SHP77 (cell line): ENCODE measurements around the gene SPHK2.
"Not testable (repeated sequence)": the region's sequence is repeated elsewhere in the genome, so short reads cannot be mapped to it uniquely, and the experiment has no call there.

Source experiments
- DNase-seq, 2 experiments: peaks; one replicate each; lab custom pipeline; 2025; lab: John Stamatoyannopoulos, UW

Gene SPHK2

GRCh38 chr19:48637449-48637947 is 18.2 kb downstream of the SPHK2 start:
- DNase-seq: peak; percentile 98 to 99

- DNase-seq: peak; percentile 76 to 77
These were observed 18.9 kb downstream of the SPHK2 start for GRCh38 chr19:48637948-48638830.

GRCh38 chr19:48638831-48639381 is 19.6 kb downstream of the SPHK2 start:
- DNase-seq: no peak

GRCh38 chr19:48639483-48640375 is 20.4 kb downstream of the SPHK2 start:
- no peak for DNase-seq

GRCh38 chr19:48641850-48642249 is 22.5 kb downstream of the SPHK2 start:
- no peak for DNase-seq

- no peak for DNase-seq
These were observed 23.6 kb downstream of the SPHK2 start for GRCh38 chr19:48642862-48643261.

GRCh38 chr19:48644355-48644754 is 25.0 kb downstream of the SPHK2 start:
- DNase-seq: no peak

GRCh38 chr19:48644839-48645619 is 25.7 kb downstream of the SPHK2 start:
- peak; percentile 75 to 78 for DNase-seq

GRCh38 chr19:48645620-48646000 is 26.3 kb downstream of the SPHK2 start:
- DNase-seq: no peak

GRCh38 chr19:48646001-48646721 is 26.9 kb downstream of the SPHK2 start, which contains the start of gene CA11:
TSS of gene CA11 (minus strand) at chr19:48646187. CDS start at chr19:48645632, 555 bp downstream.
- peak; percentile 81 to 88 for DNase-seq

- peak in 1 of 2 experiments; percentile 89 for DNase-seq
These were observed 27.5 kb downstream of the SPHK2 start for GRCh38 chr19:48646722-48647216.

- DNase-seq: no peak
These were observed 28.8 kb downstream of the SPHK2 start for GRCh38 chr19:48648134-48648533.

- no peak for DNase-seq
These were observed 31.8 kb downstream of the SPHK2 start for GRCh38 chr19:48650974-48651682.

GRCh38 chr19:48651683-48652048 is 32.4 kb downstream of the SPHK2 start:
- DNase-seq: no peak

- DNase-seq: no peak
These were observed 35.2 kb downstream of the SPHK2 start for GRCh38 chr19:48654299-48655059.

GRCh38 chr19:48656840-48657474 is 37.7 kb downstream of the SPHK2 start:
- peak in 1 of 2 experiments; percentile 19 for DNase-seq

GRCh38 chr19:48657828-48658227 is 38.5 kb downstream of the SPHK2 start:
- not testable (repeated sequence) for DNase-seq

- no peak for DNase-seq
These were observed 39.2 kb downstream of the SPHK2 start for GRCh38 chr19:48658483-48658882.

- DNase-seq: no peak
These were observed 40.5 kb downstream of the SPHK2 start for GRCh38 chr19:48659768-48660167.
